Astrocyte (in vitro differentiated cells and primary cell): ENCODE measurements around the gene EPDR1. TPM values are rescaled to one million over a fixed set of nuclear protein-coding genes. Genes with fewer than 3 reads are reported as not detected.

Experiments
- DNase-seq: peaks from one replicate; pipeline ENCODE4 v3.0.0-alpha.2; 2010; ENCODE audit warnings: low read depth
- FAIRE-seq: peaks from 2 replicates; lab custom pipeline; 2011; peaks lifted over from hg19 to GRCh38; lab: Jason Lieb, UNC
- H2AFZ ChIP-seq: 2 replicates; pipeline ENCODE4 v1.6.0; 2012; ENCODE audit warnings: low read depth, low read length, inconsistent platforms
- H3K27ac ChIP-seq: 2 replicates; pipeline ENCODE4 v1.5.1; 2011; ENCODE audit warnings: low read depth, low read length, inconsistent platforms
- H3K27me3 ChIP-seq: 2 replicates; pipeline ENCODE4 v1.6.0; 2011; ENCODE audit warnings: low read length, inconsistent platforms; ENCODE audit not compliant: insufficient read depth
- H3K36me3 ChIP-seq: 2 replicates; pipeline ENCODE4 v1.5.1; 2011; ENCODE audit warnings: low read length, inconsistent platforms; ENCODE audit not compliant: insufficient read depth
- H3K4me1 ChIP-seq: 2 replicates; pipeline ENCODE4 v1.5.1; 2011; ENCODE audit warnings: low read length, inconsistent platforms; ENCODE audit not compliant: insufficient read depth
- H3K4me2 ChIP-seq: 2 replicates; pipeline ENCODE4 v1.6.0; 2012; ENCODE audit warnings: low read length, inconsistent platforms
- H3K4me3 ChIP-seq: 2 replicates; pipeline ENCODE4 v1.5.1; 2011; ENCODE audit warnings: low read depth, mild to moderate bottlenecking, low read length, inconsistent platforms; ENCODE audit not compliant: insufficient read depth
- H3K79me2 ChIP-seq: 2 replicates; pipeline ENCODE4 v1.6.0; 2012; ENCODE audit warnings: mild to moderate bottlenecking, low read length, inconsistent platforms; ENCODE audit not compliant: insufficient read depth
- H3K9ac ChIP-seq: 2 replicates; pipeline ENCODE4 v1.6.0; 2012; ENCODE audit warnings: mild to moderate bottlenecking, low read length, inconsistent platforms
- H3K9me3 ChIP-seq: 2 replicates; pipeline ENCODE4 v1.5.1; 2012; ENCODE audit warnings: low read depth, mild to moderate bottlenecking, low read length, inconsistent platforms; ENCODE audit not compliant: insufficient read depth
- H4K20me1 ChIP-seq: 2 replicates; pipeline ENCODE4 v1.6.0; 2012; ENCODE audit warnings: low read length, inconsistent platforms; ENCODE audit not compliant: insufficient read depth
- H3K27ac Mint-ChIP-seq: one replicate; pipeline ENCODE4 v1.8.0; 2021; ENCODE audit warnings: mild to moderate bottlenecking, mixed read lengths; ENCODE audit not compliant: unreplicated experiment
- H3K27me3 Mint-ChIP-seq: one replicate; pipeline ENCODE4 v1.8.0; 2021; ENCODE audit warnings: low read depth, mixed read lengths; ENCODE audit not compliant: unreplicated experiment
- H3K36me3 Mint-ChIP-seq: one replicate; pipeline ENCODE4 v1.8.0; 2021; ENCODE audit warnings: low read depth, mixed read lengths; ENCODE audit not compliant: unreplicated experiment
- H3K4me1 Mint-ChIP-seq: one replicate; pipeline ENCODE4 v1.8.0; 2021; ENCODE audit warnings: low read depth, mixed read lengths; ENCODE audit not compliant: unreplicated experiment
- H3K4me3 Mint-ChIP-seq: one replicate; pipeline ENCODE4 v1.8.0; 2021; ENCODE audit warnings: mild to moderate bottlenecking, moderate library complexity, mixed read lengths; ENCODE audit not compliant: unreplicated experiment
- H3K9me3 Mint-ChIP-seq: one replicate; pipeline ENCODE4 v1.8.0; 2021; ENCODE audit warnings: mild to moderate bottlenecking, mixed read lengths; ENCODE audit not compliant: unreplicated experiment
- CTCF ChIP-seq: IDR thresholded peaks from 2 replicates; pipeline ENCODE4 v1.5.1; 2011; ENCODE audit warnings: low read depth, mild to moderate bottlenecking, inconsistent platforms, low read length, moderate library complexity; ENCODE audit not compliant: insufficient read depth
- EZH2 ChIP-seq: IDR thresholded peaks from 2 replicates; pipeline ENCODE4 v1.6.1; 2012; ENCODE audit warnings: mild to moderate bottlenecking, low read length, inconsistent platforms; ENCODE audit not compliant: insufficient read depth
- total RNA-seq: library from RNA; stranded (reverse); gene quantifications from 2 replicates; pipeline ENCODE4 v1.2.1, GENCODE V29; 2021

EPDR1 gene
- total RNA-seq, 1 donor from 2014 or later: 20.6 TPM

DNA sequence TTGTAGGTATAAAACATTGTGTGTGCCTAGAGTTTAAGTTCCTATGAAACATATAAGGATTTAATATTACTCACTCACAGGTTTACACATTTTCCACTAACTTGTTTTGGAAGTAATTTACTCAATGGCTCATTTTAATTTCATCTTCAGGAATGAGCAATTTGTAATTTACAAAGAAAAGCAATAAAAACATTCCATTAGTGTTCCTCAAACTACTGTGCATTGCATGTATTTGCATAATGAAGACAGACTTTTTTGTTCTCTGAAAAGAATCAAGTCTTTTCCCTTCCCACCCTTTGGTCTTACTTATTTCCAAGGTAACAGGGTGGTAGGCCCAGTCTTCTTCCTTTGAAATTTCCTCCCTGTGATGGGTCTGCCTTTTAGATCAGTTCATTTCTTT lies 61.2 kb downstream of the EPDR1 start:
- no peaks in the 10 kb centered on the region for H3K9me3 Mint-ChIP-seq
- no peak overlapping the region for H3K9ac ChIP-seq
- FAIRE-seq: no peak

GRCh38 chr7:37982423-37982822 lies 62.0 kb downstream of the EPDR1 start:
- H3K9me3 Mint-ChIP-seq: no peaks in the 10 kb centered on the region

More for the DNA sequence above, 61.2 kb downstream of the EPDR1 start:
- no peaks in the 10 kb centered on the region for H3K9me3 ChIP-seq
- no peaks in the 10 kb centered on the region for H3K79me2 ChIP-seq
- H2AFZ ChIP-seq: no peak overlapping the region
- no peaks in the 10 kb centered on the region for H3K4me1 ChIP-seq
- H3K4me3 Mint-ChIP-seq: no peak overlapping the region
- H3K4me2 ChIP-seq: no peak overlapping the region
- no peaks in the 10 kb centered on the region for H3K4me1 Mint-ChIP-seq
- TF ChIP-seq CTCF: no peak
- no peak for TF ChIP-seq EZH2
- DNase-seq: no peak
- H4K20me1 ChIP-seq: no peaks in the 10 kb centered on the region
- no peak overlapping the region for H3K4me3 ChIP-seq
- H3K36me3 ChIP-seq: no peaks in the 10 kb centered on the region
- H3K36me3 Mint-ChIP-seq: no peaks in the 10 kb centered on the region
- no peak overlapping the region for H3K27ac Mint-ChIP-seq
- H3K27ac ChIP-seq: no peak overlapping the region
- no peaks in the 10 kb centered on the region for H3K27me3 Mint-ChIP-seq
- no peaks in the 10 kb centered on the region for H3K27me3 ChIP-seq

More at GRCh38 chr7:37982423-37982822, 62.0 kb downstream of the EPDR1 start:
- no peaks in the 10 kb centered on the region for H4K20me1 ChIP-seq
- H3K27me3 ChIP-seq: no peaks in the 10 kb centered on the region
- peaks cover 5% of the 10 kb centered on the region for H3K4me1 ChIP-seq
- no peak overlapping the region for H3K4me2 ChIP-seq
- H3K4me3 Mint-ChIP-seq: no peak overlapping the region
- no peak overlapping the region for H3K9ac ChIP-seq
- FAIRE-seq: no peak
- no peak overlapping the region for H3K27ac Mint-ChIP-seq
- H3K27ac ChIP-seq: no peak overlapping the region
- no peaks in the 10 kb centered on the region for H3K36me3 ChIP-seq
- H3K36me3 Mint-ChIP-seq: no peaks in the 10 kb centered on the region
- peak; percentile 59 for DNase-seq
- no peaks in the 10 kb centered on the region for H3K9me3 ChIP-seq
- H3K4me1 Mint-ChIP-seq: peaks cover 6% of the 10 kb centered on the region
- H3K79me2 ChIP-seq: no peaks in the 10 kb centered on the region
- no peaks in the 10 kb centered on the region for H3K27me3 Mint-ChIP-seq
- TF ChIP-seq CTCF: no peak
- TF ChIP-seq EZH2: no peak
- no peak overlapping the region for H3K4me3 ChIP-seq
- H2AFZ ChIP-seq: no peak overlapping the region
